Fibroblast of lung (primary cell): Measurements from ENCODE around the gene SERTAD2.

Experiments
- EZH2 ChIP-seq: IDR thresholded peaks from 2 replicates; pipeline ENCODE4 v1.5.1; 2012; ENCODE audit warnings: low read length, control low read depth, mild to moderate bottlenecking; ENCODE audit errors: missing control alignments
- TF ChIP-seq, protein P1 (sequence below), 2 donors: IDR thresholded peaks in 1 of 2; conservative IDR thresholded peaks in 1 of 2; 1 replicate in 1 of 2; 2 replicates in 1 of 2; pipeline ENCODE4 v1.5.1; 2011 to 2012; ENCODE audit warnings: low read length in 2 of 2, control low read depth in 1 of 2, inconsistent platforms in 1 of 2, low read depth in 1 of 2, mild to moderate bottlenecking in 1 of 2

DNA sequence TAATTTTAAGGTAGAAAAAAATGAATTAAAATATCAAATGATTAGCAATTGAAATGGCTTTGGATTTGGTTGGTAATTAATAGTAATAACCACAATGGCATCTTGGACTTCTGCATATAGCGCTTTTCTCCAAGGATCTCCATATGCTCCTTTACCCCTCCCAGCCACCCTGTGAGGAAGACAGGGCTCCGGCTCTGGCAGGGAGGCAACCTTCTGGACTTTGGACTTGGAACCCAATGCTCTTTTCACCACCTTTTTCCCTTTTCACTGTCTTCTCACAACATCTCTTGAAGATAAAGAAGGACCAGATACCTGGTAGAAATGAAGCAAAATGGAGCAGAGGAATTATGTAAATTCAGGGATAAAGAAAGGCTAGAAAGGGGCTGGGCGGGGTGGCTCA lies 23.8 kb upstream of the SERTAD2 start:
- TF ChIP-seq, protein P1, sequence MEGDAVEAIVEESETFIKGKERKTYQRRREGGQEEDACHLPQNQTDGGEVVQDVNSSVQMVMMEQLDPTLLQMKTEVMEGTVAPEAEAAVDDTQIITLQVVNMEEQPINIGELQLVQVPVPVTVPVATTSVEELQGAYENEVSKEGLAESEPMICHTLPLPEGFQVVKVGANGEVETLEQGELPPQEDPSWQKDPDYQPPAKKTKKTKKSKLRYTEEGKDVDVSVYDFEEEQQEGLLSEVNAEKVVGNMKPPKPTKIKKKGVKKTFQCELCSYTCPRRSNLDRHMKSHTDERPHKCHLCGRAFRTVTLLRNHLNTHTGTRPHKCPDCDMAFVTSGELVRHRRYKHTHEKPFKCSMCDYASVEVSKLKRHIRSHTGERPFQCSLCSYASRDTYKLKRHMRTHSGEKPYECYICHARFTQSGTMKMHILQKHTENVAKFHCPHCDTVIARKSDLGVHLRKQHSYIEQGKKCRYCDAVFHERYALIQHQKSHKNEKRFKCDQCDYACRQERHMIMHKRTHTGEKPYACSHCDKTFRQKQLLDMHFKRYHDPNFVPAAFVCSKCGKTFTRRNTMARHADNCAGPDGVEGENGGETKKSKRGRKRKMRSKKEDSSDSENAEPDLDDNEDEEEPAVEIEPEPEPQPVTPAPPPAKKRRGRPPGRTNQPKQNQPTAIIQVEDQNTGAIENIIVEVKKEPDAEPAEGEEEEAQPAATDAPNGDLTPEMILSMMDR (conservative IDR thresholded peaks at IDR 0.05 in 1 of 2, IDR thresholded peaks at IDR 0.05 in 1 of 2; ENCODE audit: low read depth in 1 of 2, low read length in 2 of 2), result no peak
- TF ChIP-seq EZH2, result no peak
